IMR-90 (cell line): ENCODE data around the gene HECW1. TPM values are rescaled to one million over a fixed set of nuclear protein-coding genes. Genes with fewer than 3 reads are reported as not detected.

Source experiments
- ATAC-seq: fragments of 200-7000 bp; cut with Tn5 transposase; 2 replicates; pipeline ENCODE4 v1.9.1; 2020; ENCODE audit warnings: low read depth, mild to moderate bottlenecking, moderate library complexity
- BruUV-seq: library from RNA; stranded (reverse); fragments of 400-500 nt; replicated peaks from 2 replicates; lab custom pipeline; 2021; lab: Mats Ljungman, UMichigan
- CTCF ChIA-PET: fragments of 300-600 bp; formaldehyde crosslinking; extraction: SDS; loops from one replicate; lab custom pipeline; 2021; ENCODE audit warnings: antibody characterized with exemption; lab: Yijun Ruan, JAX
- POLR2A ChIA-PET: fragments of 300-600 bp; sonication (Branson Sonifier 250); formaldehyde crosslinking; loops from one replicate; lab custom pipeline; 2022; ENCODE audit warnings: antibody characterized with exemption; ENCODE audit not compliant: unreplicated experiment; lab: Charles Lee
- DNase-seq: peaks from one replicate; pipeline ENCODE4 v3.0.0; 2013
- H2AFZ ChIP-seq: replicated peaks from 2 replicates; pipeline ENCODE3; 2013; ENCODE audit warnings: low read length, mild to moderate bottlenecking; ENCODE audit not compliant: poor library complexity
- H2AK5ac ChIP-seq: 2 replicates; pipeline ENCODE4 v1.6.1; 2013; ENCODE audit warnings: low read depth, low read length, inconsistent platforms
- H2AK9ac ChIP-seq: replicated peaks from 2 replicates; pipeline ENCODE3; 2013; ENCODE audit warnings: mild to moderate bottlenecking, low read depth, low read length, moderate library complexity; ENCODE audit not compliant: poor library complexity
- H2BK120ac ChIP-seq: 2 replicates; pipeline ENCODE4 v1.6.1; 2013; ENCODE audit warnings: low read depth, low read length, inconsistent platforms
- H2BK15ac ChIP-seq: 3 replicates; pipeline ENCODE4 v1.6.1; 2013; ENCODE audit warnings: low read depth, low read length, inconsistent platforms
- H2BK20ac ChIP-seq: 2 replicates; pipeline ENCODE4 v1.6.1; 2013; ENCODE audit warnings: low read depth, mild to moderate bottlenecking, inconsistent platforms, low read length, moderate library complexity
- H2BK5ac ChIP-seq: 2 replicates; pipeline ENCODE4 v1.6.1; 2013; ENCODE audit warnings: mild to moderate bottlenecking, low read depth, low read length, inconsistent platforms; ENCODE audit not compliant: poor library complexity, severe bottlenecking
- H3K14ac ChIP-seq: replicated peaks from 2 replicates; pipeline ENCODE4 v1.6.1; 2013; ENCODE audit warnings: low read depth, low read length, inconsistent platforms
- H3K18ac ChIP-seq: 2 replicates; pipeline ENCODE4 v1.6.1; 2013; ENCODE audit warnings: low read depth, low read length, control low read depth
- H3K23ac ChIP-seq: 2 replicates; pipeline ENCODE4 v1.6.1; 2013; ENCODE audit warnings: low read depth, low read length, inconsistent platforms
- H3K27ac ChIP-seq: 2 replicates; pipeline ENCODE4 v1.5.1; 2013; ENCODE audit warnings: mild to moderate bottlenecking, control low read depth, low read length; ENCODE audit not compliant: insufficient read depth
- H3K27me3 ChIP-seq: 2 replicates; pipeline ENCODE4 v1.6.1; 2013; ENCODE audit warnings: low read length; ENCODE audit not compliant: control insufficient read depth, insufficient read depth
- H3K36me3 ChIP-seq: 2 replicates; pipeline ENCODE4 v1.6.1; 2013; ENCODE audit warnings: low read length, mixed read lengths; ENCODE audit not compliant: control insufficient read depth, insufficient read depth
- H3K4ac ChIP-seq: 2 replicates; pipeline ENCODE4 v1.6.1; 2013; ENCODE audit warnings: low read depth, low read length, inconsistent platforms
- H3K4me1 ChIP-seq: 2 replicates; pipeline ENCODE4 v1.6.1; 2013; ENCODE audit warnings: low read length, mixed read lengths; ENCODE audit not compliant: control insufficient read depth, insufficient read depth
- H3K4me2 ChIP-seq: 2 replicates; pipeline ENCODE4 v1.6.1; 2013; ENCODE audit warnings: low read depth, mild to moderate bottlenecking, control low read depth, low read length, moderate library complexity
- H3K4me3 ChIP-seq: 2 replicates; pipeline ENCODE4 v1.5.1; 2013; ENCODE audit warnings: low read depth, mild to moderate bottlenecking, control low read depth, low read length, moderate library complexity; ENCODE audit not compliant: insufficient read depth
- H3K56ac ChIP-seq: 2 replicates; pipeline ENCODE4 v1.6.1; 2013; ENCODE audit warnings: low read length, inconsistent platforms; ENCODE audit not compliant: insufficient read depth; ENCODE audit errors: extremely low read depth
- H3K79me1 ChIP-seq, 2 experiments: 2 replicates each; pipeline ENCODE4 v1.6.1; 2013; ENCODE audit warnings: low read length in 2 of 2, inconsistent platforms in 1 of 2, low read depth in 1 of 2
- H3K9ac ChIP-seq: 2 replicates; pipeline ENCODE4 v1.6.1; 2013; ENCODE audit warnings: low read depth, low read length, control low read depth
- H3K9me1 ChIP-seq: 2 replicates; pipeline ENCODE4 v1.6.1; 2013; ENCODE audit warnings: low read length, inconsistent platforms; ENCODE audit not compliant: insufficient read depth
- H3K9me3 ChIP-seq: 2 replicates; pipeline ENCODE4 v1.6.1; 2013; ENCODE audit warnings: low read length; ENCODE audit not compliant: control insufficient read depth, insufficient read depth
- H4K20me1 ChIP-seq: 2 replicates; pipeline ENCODE4 v1.6.1; 2013; ENCODE audit warnings: low read length, inconsistent platforms; ENCODE audit not compliant: insufficient read depth
- H4K5ac ChIP-seq: 2 replicates; pipeline ENCODE4 v1.6.1; 2013; ENCODE audit warnings: mild to moderate bottlenecking, low read depth, low read length, control low read depth
- H4K8ac ChIP-seq, 2 experiments: 2 replicates each; pipeline ENCODE4 v1.6.1; 2013; ENCODE audit warnings: low read depth in 2 of 2, low read length in 2 of 2, control low read depth in 1 of 2, inconsistent platforms in 1 of 2
- H4K91ac ChIP-seq: 2 replicates; pipeline ENCODE4 v1.6.1; 2013; ENCODE audit warnings: low read depth, low read length, inconsistent platforms; ENCODE audit not compliant: insufficient read depth
- MAZ ChIP-seq: IDR thresholded peaks from 2 replicates; pipeline ENCODE4 v1.6.1; 2012; ENCODE audit warnings: low read depth, mild to moderate bottlenecking, low read length, improper control_type of control experiment, moderate library complexity, borderline replicate concordance
- RFX5 ChIP-seq: IDR thresholded peaks from 2 replicates; pipeline ENCODE4 v1.8.0; 2012; ENCODE audit warnings: low read depth, mild to moderate bottlenecking, low read length, moderate library complexity
- SMC3 ChIP-seq: fragments of 150-350 bp; IDR thresholded peaks from 2 replicates; pipeline ENCODE4 v1.6.1; 2016; ENCODE audit warnings: low read depth, mild to moderate bottlenecking, antibody characterized with exemption, low read length, moderate library complexity
- WGBS, 2 experiments: methylation state at CpG; one replicate each; pipeline versions ENCODE4 v1.1.5 to v1.1.7; 2013; ENCODE audit warnings: missing lambda C conversion rate in 2 of 2; ENCODE audit not compliant: insufficient read length in 1 of 2; ENCODE audit errors: extremely low coverage in 2 of 2; 5-methylcytosine and 5-hydroxymethylcytosine counted together
- dilution Hi-C: fragments of 300-500 bp; cut with HindIII; formaldehyde crosslinking; loops from one replicate; pipeline ENCODE4 v1.14.3; 2018; ENCODE audit warnings: low sequenced_read_pairs; ENCODE audit not compliant: unreplicated experiment
- in situ Hi-C: fragments of 300-500 bp; cut with MboI; formaldehyde crosslinking; loops from 3 replicates; pipeline ENCODE4 v1.14.3; 2019; ENCODE audit warnings: low sequenced_read_pairs, inconsistent platforms, mixed read lengths
- intact Hi-C: fragments of 100-400 bp; cut with micrococcal nuclease; formaldehyde crosslinking; loops from 2 replicates; pipeline ENCODE4 v1.10.0; 2022
- polyA plus RNA-seq, 3 experiments: library from polyadenylated mRNA; depleted of rRNA; stranded (reverse); fragments of >200 nt; gene quantifications; 2 replicates each; pipeline ENCODE4 v1.2.3, GENCODE V29; 2012; ENCODE audit warnings: low replicate concordance in 1 of 3
- total RNA-seq: library from RNA; depleted of rRNA; stranded (reverse); fragments of >200 nt; gene quantifications from 2 replicates; pipeline ENCODE4 v1.2.3, GENCODE V29; 2012
- TF ChIP-seq, protein P1 (sequence below): fragments of 150-350 bp; IDR thresholded peaks from 2 replicates; pipeline ENCODE4 v1.6.1; 2017; ENCODE audit warnings: mild to moderate bottlenecking, antibody characterized with exemption, low read length, low read depth
- TF ChIP-seq, protein P2 (sequence below): conservative IDR thresholded peaks from 2 replicates; pipeline ENCODE4 v1.5.1; 2012; ENCODE audit warnings: mild to moderate bottlenecking, low read depth, low read length, improper control_type of control experiment

The HECW1 gene
- total and polyA plus RNA-seq, 2 of the 4 experiments (the other 2 are of a cell fraction) = 0.56 to 1.3 TPM

DNA sequence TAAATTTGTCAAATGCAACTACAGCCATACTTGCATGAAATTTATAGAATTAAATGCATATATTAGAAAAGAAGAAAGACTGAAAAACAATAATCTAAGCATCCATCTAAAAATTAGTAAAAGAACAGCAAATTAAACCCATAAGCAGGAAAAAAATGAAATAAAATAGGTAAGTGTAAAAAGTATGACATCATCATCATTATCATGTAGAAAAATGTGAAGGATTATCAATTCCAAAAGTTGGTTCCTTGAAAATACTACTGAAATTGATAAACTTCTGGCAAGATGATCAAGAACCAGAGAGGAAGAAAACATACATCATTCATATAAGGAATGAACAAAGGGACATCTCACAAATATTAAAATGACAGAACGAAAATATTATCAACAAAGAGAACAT is 19.6 kb upstream of the HECW1 start:
- H4K5ac ChIP-seq = no peak overlapping the region
- H2BK15ac ChIP-seq = no peak overlapping the region
- H3K18ac ChIP-seq = no peak overlapping the region
- no peak overlapping the region for H3K56ac ChIP-seq
- H2BK5ac ChIP-seq = no peak overlapping the region
- BruUV-seq = no TSS peak
- no peak overlapping the region for H3K4ac ChIP-seq
- H3K9me1 ChIP-seq = no peaks in the 10 kb centered on the region
- no peak overlapping the region for H3K4me3 ChIP-seq
- WGBS, 2 experiments = no CpG with 5 or more reads among the region's 1 CpG
- no peak overlapping the region for H3K4me2 ChIP-seq
- ChIA-PET POLR2A (no interaction called here), CTCF (no interaction called here)
- H2BK20ac ChIP-seq = no peak overlapping the region
- TF ChIP-seq, protein P1, sequence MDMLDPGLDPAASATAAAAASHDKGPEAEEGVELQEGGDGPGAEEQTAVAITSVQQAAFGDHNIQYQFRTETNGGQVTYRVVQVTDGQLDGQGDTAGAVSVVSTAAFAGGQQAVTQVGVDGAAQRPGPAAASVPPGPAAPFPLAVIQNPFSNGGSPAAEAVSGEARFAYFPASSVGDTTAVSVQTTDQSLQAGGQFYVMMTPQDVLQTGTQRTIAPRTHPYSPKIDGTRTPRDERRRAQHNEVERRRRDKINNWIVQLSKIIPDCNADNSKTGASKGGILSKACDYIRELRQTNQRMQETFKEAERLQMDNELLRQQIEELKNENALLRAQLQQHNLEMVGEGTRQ = no peak
- TF ChIP-seq SMC3 (no peak), RFX5 (no peak), MAZ (no peak)
- TF ChIP-seq, protein P2, sequence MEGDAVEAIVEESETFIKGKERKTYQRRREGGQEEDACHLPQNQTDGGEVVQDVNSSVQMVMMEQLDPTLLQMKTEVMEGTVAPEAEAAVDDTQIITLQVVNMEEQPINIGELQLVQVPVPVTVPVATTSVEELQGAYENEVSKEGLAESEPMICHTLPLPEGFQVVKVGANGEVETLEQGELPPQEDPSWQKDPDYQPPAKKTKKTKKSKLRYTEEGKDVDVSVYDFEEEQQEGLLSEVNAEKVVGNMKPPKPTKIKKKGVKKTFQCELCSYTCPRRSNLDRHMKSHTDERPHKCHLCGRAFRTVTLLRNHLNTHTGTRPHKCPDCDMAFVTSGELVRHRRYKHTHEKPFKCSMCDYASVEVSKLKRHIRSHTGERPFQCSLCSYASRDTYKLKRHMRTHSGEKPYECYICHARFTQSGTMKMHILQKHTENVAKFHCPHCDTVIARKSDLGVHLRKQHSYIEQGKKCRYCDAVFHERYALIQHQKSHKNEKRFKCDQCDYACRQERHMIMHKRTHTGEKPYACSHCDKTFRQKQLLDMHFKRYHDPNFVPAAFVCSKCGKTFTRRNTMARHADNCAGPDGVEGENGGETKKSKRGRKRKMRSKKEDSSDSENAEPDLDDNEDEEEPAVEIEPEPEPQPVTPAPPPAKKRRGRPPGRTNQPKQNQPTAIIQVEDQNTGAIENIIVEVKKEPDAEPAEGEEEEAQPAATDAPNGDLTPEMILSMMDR = no peak
- no peak overlapping the region for H4K8ac ChIP-seq
- DNase-seq = no peak
- H2AK5ac ChIP-seq = no peak overlapping the region
- H3K14ac ChIP-seq = no peak overlapping the region
- H3K4me1 ChIP-seq = no peaks in the 10 kb centered on the region
- no peak overlapping the region for H2AK9ac ChIP-seq
- intact Hi-C loops (no loop called here), in situ Hi-C loops (no loop called here), dilution Hi-C loops (no loop called here)
- no peaks in the 10 kb centered on the region for H3K36me3 ChIP-seq
- no peaks in the 10 kb centered on the region for H4K20me1 ChIP-seq
- H3K79me1 ChIP-seq = no peaks in the 10 kb centered on the region
- no peak overlapping the region for H4K91ac ChIP-seq
- H3K23ac ChIP-seq = no peak overlapping the region
- H3K9ac ChIP-seq = no peak overlapping the region
- H2BK120ac ChIP-seq = no peak overlapping the region
- ATAC-seq = no peak
- no peak overlapping the region for H2AFZ ChIP-seq
- H3K27me3 ChIP-seq = peaks cover 6% of the 10 kb centered on the region
- no peak overlapping the region for H3K27ac ChIP-seq
- no peaks in the 10 kb centered on the region for H3K9me3 ChIP-seq
